Astrocyte (in vitro differentiated cells and primary cell): ENCODE data around the gene SPDYE2.
"Not testable (repeated sequence)": the region's sequence is repeated elsewhere in the genome, so short reads cannot be mapped to it uniquely, and the experiment has no call there.

Experiments
- CTCF ChIP-seq: IDR thresholded peaks from 2 replicates; pipeline ENCODE4 v1.5.1; 2011; ENCODE audit warnings: low read depth, mild to moderate bottlenecking, inconsistent platforms, low read length, moderate library complexity; ENCODE audit not compliant: insufficient read depth
- EZH2 ChIP-seq: IDR thresholded peaks from 2 replicates; pipeline ENCODE4 v1.6.1; 2012; ENCODE audit warnings: mild to moderate bottlenecking, low read length, inconsistent platforms; ENCODE audit not compliant: insufficient read depth

DNA sequence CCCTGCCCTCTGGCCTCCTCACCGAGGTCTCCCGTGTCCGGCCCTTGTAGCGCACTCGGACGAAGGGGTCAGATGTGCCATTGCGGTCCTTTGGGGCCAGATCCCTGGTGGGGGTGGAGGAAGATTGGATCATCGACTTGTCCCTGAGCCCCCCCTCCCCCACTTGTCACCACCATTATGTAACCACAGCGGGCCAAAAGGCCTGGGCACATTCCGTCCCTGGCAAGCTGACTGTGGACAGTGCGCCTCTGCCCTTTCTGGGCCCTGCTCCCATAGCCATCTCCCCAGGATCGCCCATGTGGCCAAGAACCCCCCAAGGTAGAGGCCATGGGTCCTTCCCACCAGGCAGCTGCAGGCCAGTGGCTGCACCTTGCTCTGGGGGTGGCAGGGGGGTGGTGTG is 47.9 kb upstream of the SPDYE2 start:
- not testable (repeated sequence) for TF ChIP-seq CTCF, EZH2
